Mesodermal cell (in vitro differentiated cells): ENCODE measurements around the gene CPB1.

Experiments
- H3K27ac ChIP-seq: 2 replicates; pipeline ENCODE4 v1.7.0; 2013; ENCODE audit warnings: mild to moderate bottlenecking, low read depth, low read length, moderate library complexity; ENCODE audit not compliant: severe bottlenecking
- H3K36me3 ChIP-seq: 2 replicates; pipeline ENCODE4 v1.7.1; 2013; ENCODE audit warnings: mild to moderate bottlenecking, low read length, moderate library complexity; ENCODE audit not compliant: control insufficient read depth, insufficient read depth
- H3K4me1 ChIP-seq: one replicate; pipeline ENCODE4 v1.7.1; 2013; ENCODE audit warnings: mild to moderate bottlenecking, low read length; ENCODE audit not compliant: insufficient read depth, control insufficient read depth, poor library complexity, severe bottlenecking
- H3K4me3 ChIP-seq: 2 replicates; pipeline ENCODE4 v1.7.0; 2013; ENCODE audit warnings: low read length, control low read depth, mild to moderate bottlenecking; ENCODE audit not compliant: insufficient read depth, poor library complexity, severe bottlenecking; ENCODE audit errors: extremely low read depth
- H3K9me3 ChIP-seq: 2 replicates; pipeline ENCODE4 v1.7.1; 2013; ENCODE audit warnings: mild to moderate bottlenecking, low read length, moderate library complexity; ENCODE audit not compliant: control insufficient read depth
- WGBS, 2 experiments: methylation state at CpG; one replicate each; pipeline ENCODE4 v1.1.5; 2013; ENCODE audit warnings: missing lambda C conversion rate in 2 of 2; ENCODE audit not compliant: insufficient coverage in 2 of 2; 5-methylcytosine and 5-hydroxymethylcytosine counted together

CPB1 gene

GRCh38 chr3:148797795-148798194 lies 29.8 kb upstream of the CPB1 start:
- Histone ChIP-seq H3K36me3 (no peaks in the 10 kb centered on the region), H3K4me3 (no peak overlapping the region), H3K4me1 (no peaks in the 10 kb centered on the region), H3K9me3 (no peaks in the 10 kb centered on the region), H3K27ac (no peak overlapping the region)
- WGBS, 2 experiments = 83 to 86% methylated on average over 1 of the region's 2 CpGs

GRCh38 chr3:148800414-148800813 lies 27.2 kb upstream of the CPB1 start:
- WGBS, 2 experiments = no CpG with 5 or more reads among the region's 1 CpG

GRCh38 chr3:148809835-148810234 lies 17.8 kb upstream of the CPB1 start:
- Histone ChIP-seq H3K4me1 (no peaks in the 10 kb centered on the region), H3K9me3 (no peaks in the 10 kb centered on the region), H3K36me3 (no peaks in the 10 kb centered on the region), H3K4me3 (no peak overlapping the region), H3K27ac (no peak overlapping the region)
- WGBS, 2 experiments = 76 to 92% methylated on average over 1 to 2 of the region's 2 CpGs

More at GRCh38 chr3:148800414-148800813, 27.2 kb upstream of the CPB1 start:
- Histone ChIP-seq H3K4me1 (no peaks in the 10 kb centered on the region), H3K4me3 (no peak overlapping the region), H3K27ac (no peak overlapping the region), H3K9me3 (no peaks in the 10 kb centered on the region), H3K36me3 (no peaks in the 10 kb centered on the region)

DNA sequence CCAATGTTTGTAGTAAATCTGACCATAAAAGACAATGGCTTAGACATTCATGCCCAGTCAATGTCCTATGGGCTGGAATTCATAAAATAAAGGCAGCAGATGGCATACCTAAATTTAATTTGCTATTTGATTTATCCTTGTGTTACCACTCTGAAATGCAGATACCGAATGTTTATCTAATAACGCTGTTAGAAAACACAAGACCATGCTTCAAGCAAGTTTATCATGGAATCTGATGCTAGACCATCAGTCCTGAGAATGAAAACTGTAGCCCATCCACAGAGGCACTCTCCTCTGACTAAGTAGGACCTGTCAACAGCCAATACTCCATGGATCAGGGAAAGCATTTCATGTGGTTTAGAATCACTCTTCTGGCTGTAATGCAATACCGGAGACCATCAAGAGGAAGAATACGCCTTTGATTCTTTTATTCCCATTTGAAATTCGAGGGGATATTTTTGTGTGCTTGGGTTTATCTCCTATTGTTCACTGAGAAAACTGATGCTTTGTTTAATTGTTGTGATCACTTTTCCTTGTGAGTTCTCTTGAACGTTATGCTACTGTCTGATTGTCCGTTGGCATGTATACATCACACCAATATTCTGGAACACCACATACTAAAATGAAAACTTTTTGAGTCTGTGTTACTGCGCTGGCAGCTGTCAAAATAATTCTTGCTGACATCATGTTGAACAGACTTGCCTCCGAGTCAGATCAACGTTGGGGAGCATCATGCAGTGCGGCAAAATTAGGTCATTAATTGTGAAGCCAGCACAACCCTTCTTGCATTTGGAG lies 12.1 kb upstream of the CPB1 start:
- H3K4me3 ChIP-seq = no peak overlapping the region
- H3K27ac ChIP-seq = no peak overlapping the region
- 92 to 94% methylated on average over 9 of the region's 11 CpGs for WGBS, 2 experiments
- H3K9me3 ChIP-seq = no peaks in the 10 kb centered on the region
- no peaks in the 10 kb centered on the region for H3K36me3 ChIP-seq
- H3K4me1 ChIP-seq = no peaks in the 10 kb centered on the region

DNA sequence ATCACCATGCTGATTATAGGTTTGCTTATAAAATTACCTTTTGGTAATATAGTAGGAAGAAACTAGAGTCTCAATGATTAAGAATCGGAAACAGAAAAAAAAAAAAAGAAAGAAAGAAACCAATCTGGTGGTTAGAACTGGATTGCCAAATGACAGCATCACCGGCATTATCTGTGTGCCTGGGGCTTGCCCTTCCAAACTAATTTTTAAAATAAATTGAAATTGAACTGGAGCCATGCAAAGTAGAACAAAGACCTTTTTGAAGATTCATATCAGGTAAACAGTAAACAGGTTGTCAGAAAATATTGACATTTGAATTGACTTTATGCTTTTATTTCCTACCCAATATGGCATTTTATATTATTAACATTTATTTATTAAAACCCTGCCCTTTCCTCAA lies 11.2 kb upstream of the CPB1 start:
- no peak overlapping the region for H3K4me3 ChIP-seq
- no peaks in the 10 kb centered on the region for H3K9me3 ChIP-seq
- H3K36me3 ChIP-seq = no peaks in the 10 kb centered on the region
- H3K27ac ChIP-seq = no peak overlapping the region
- no peaks in the 10 kb centered on the region for H3K4me1 ChIP-seq
- WGBS, 2 experiments = 80 to 100% methylated on average over 1 of the region's 2 CpGs

- no peaks in the 10 kb centered on the region for H3K4me1 ChIP-seq
- H3K36me3 ChIP-seq = no peaks in the 10 kb centered on the region
- no peak overlapping the region for H3K4me3 ChIP-seq
- no peaks in the 10 kb centered on the region for H3K9me3 ChIP-seq
- H3K27ac ChIP-seq = no peak overlapping the region
- 100% methylated on average over 1 of the region's 3 CpGs; no CpG with 5 or more reads in 1 of the 2 experiments for WGBS, 2 experiments
These were observed 10.6 kb upstream of the CPB1 start for GRCh38 chr3:148816981-148817525.

- no peaks in the 10 kb centered on the region for H3K36me3 ChIP-seq
- H3K27ac ChIP-seq = no peak overlapping the region
- H3K4me3 ChIP-seq = no peak overlapping the region
- WGBS, 2 experiments = 68 to 79% methylated on average over 4 to 6 of the region's 7 CpGs
- H3K4me1 ChIP-seq = no peaks in the 10 kb centered on the region
- H3K9me3 ChIP-seq = no peaks in the 10 kb centered on the region
These were observed 7.0 kb upstream of the CPB1 start for GRCh38 chr3:148820361-148821245.

- Histone ChIP-seq H3K4me3 (no peak overlapping the region), H3K9me3 (no peaks in the 10 kb centered on the region), H3K4me1 (no peaks in the 10 kb centered on the region), H3K27ac (no peak overlapping the region), H3K36me3 (no peaks in the 10 kb centered on the region)
- no CpG with 5 or more reads among the region's 1 CpG for WGBS, 2 experiments
These were observed 4.6 kb upstream of the CPB1 start for GRCh38 chr3:148823026-148823425.

DNA sequence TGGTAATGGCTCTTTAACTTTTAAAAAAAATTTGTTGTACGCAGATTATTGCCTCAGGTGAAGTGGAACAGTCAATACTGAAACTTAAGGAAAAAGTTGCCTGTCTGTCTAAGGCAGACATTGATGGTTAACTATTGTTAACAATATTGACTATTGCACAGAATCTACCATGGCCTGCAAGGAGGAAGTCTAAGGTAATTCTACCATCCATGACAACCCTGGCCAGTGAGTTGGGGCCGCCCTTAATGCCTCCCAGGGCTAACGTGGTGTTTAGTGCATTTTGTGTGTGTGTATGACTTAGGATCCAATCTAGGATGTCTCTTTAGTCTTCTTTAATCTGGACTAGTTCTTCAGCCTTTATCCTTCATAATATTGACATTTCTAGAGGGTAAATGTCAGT lies 2.1 kb upstream of the CPB1 start:
- 100% methylated on average over 1 of the region's 3 CpGs; no CpG with 5 or more reads in 1 of the 2 experiments for WGBS, 2 experiments
- Histone ChIP-seq H3K4me1 (no peaks in the 10 kb centered on the region), H3K36me3 (no peaks in the 10 kb centered on the region), H3K27ac (no peak overlapping the region), H3K9me3 (no peaks in the 10 kb centered on the region), H3K4me3 (no peak overlapping the region)

GRCh38 chr3:148828136-148828690 lies 602 bp downstream of the CPB1 start:
- Histone ChIP-seq H3K36me3 (no peaks in the 10 kb centered on the region), H3K27ac (no peak overlapping the region), H3K9me3 (no peaks in the 10 kb centered on the region), H3K4me3 (no peak overlapping the region), H3K4me1 (no peaks in the 10 kb centered on the region)
- 86% methylated on average over 1 of the region's 4 CpGs; no CpG with 5 or more reads in 1 of the 2 experiments for WGBS, 2 experiments
